Hepatocyte (in vitro differentiated cells): Measurements from ENCODE around the gene ZNF789.

ENCODE experiments used
- EZH2 ChIP-seq: fragments of 200-600 bp; sonication (generic); IDR thresholded peaks from 2 replicates; pipeline ENCODE4 v1.6.1; 2016; ENCODE audit warnings: antibody characterized with exemption, mild to moderate bottlenecking, borderline replicate concordance
- EZH2phosphoT487 ChIP-seq: fragments of 200-600 bp; sonication (generic); IDR thresholded peaks from one replicate; pipeline ENCODE4 v1.6.1; 2018; ENCODE audit warnings: antibody characterized with exemption, mild to moderate bottlenecking, low read depth, moderate library complexity; ENCODE audit not compliant: unreplicated experiment, severe bottlenecking
- TF ChIP-seq, protein P1 (sequence below): fragments of 200-600 bp; sonication (generic); IDR thresholded peaks from 2 replicates; pipeline ENCODE4 v1.5.1; 2016; ENCODE audit warnings: antibody characterized with exemption, mild to moderate bottlenecking; ENCODE audit not compliant: poor library complexity

GRCh38 chr7:99453105-99453504, 19.6 kb upstream of the ZNF789 start:
- TF ChIP-seq, protein P1, sequence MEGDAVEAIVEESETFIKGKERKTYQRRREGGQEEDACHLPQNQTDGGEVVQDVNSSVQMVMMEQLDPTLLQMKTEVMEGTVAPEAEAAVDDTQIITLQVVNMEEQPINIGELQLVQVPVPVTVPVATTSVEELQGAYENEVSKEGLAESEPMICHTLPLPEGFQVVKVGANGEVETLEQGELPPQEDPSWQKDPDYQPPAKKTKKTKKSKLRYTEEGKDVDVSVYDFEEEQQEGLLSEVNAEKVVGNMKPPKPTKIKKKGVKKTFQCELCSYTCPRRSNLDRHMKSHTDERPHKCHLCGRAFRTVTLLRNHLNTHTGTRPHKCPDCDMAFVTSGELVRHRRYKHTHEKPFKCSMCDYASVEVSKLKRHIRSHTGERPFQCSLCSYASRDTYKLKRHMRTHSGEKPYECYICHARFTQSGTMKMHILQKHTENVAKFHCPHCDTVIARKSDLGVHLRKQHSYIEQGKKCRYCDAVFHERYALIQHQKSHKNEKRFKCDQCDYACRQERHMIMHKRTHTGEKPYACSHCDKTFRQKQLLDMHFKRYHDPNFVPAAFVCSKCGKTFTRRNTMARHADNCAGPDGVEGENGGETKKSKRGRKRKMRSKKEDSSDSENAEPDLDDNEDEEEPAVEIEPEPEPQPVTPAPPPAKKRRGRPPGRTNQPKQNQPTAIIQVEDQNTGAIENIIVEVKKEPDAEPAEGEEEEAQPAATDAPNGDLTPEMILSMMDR = no peak
- no peak for TF ChIP-seq EZH2phosphoT487
- no peak for TF ChIP-seq EZH2
